ENCODE results near the gene SGF29.
"Not testable (repeated sequence)": the region's sequence is repeated elsewhere in the genome, so short reads cannot be mapped to it uniquely, and the experiment has no call there.

The SGF29 gene

DNA sequence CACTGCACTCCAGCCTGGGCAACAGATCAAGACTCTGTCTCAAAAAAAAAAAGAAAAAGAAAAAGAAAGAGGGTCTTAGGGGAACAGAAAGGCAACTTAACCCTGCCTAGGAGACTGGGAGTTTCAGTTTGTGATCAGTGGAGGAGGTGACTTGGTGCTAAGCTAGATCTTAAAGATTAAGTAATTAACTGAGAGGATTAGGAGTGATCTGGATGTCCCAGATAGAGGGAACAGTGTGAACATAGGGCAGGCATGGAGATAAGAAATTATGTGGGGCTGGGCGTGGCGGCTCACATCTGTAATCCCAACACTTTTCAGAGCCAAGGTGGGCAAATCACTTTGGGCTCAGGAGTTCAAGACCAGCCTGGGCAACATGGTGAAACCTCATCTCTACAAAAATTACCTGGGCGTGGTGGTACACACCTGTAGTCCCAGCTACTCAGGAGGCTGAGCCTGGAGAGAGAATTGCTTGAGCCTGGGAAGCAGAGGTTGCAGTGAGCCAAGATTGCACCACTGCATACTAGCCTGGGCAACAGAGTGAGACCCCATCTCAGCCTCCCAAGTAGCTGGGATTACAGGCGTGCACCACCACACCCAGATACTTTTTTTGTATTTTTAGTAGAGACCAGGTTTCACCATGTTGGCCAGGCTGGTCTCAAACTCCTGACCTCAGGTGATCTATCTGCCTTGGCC, 12.7 kb downstream of the SGF29 start:
- not testable (repeated sequence) for DNase-seq (ENCODE audit: low spot score)

DNA sequence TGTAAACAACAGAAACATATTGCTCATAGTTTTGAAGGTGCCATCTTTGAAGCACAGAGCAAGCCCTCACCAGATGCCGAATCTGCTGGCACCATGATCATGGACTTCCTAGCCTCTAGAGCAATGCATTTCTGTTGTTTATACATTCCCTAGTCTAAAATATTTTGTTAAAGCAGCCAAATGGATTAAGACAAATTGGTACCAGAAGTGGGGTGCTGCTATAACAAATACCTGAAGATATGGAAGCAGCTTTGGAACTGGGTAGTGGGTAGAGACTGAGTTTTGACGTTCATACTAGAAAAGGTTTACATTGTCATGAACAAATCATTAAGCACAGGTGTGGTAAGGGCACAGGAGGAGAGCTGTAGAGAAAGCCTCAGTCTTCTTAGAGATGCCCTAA, 13.6 kb downstream of the SGF29 start:
- DNase-seq (ENCODE audit: low spot score): no peak

DNA sequence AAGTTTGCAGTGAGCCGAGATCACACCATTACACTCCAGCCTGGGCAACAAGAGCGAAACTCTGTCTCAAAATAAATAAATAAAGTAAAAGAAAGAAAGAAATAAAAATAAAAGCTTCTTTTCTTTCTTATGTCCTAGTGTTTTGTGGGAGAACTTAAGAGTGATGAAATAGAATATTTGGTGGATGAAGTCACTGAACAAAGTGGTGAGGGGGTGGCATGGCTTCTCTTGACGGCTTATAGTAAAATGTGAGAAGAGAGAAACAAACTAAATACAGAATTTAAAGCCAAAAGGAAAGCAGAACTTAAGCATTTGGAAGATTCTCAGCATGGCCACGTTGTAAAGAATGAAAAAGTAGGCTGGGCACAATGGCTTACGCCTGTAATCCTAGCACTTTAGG, 15.3 kb downstream of the SGF29 start:
- DNase-seq (ENCODE audit: low spot score): no peak

DNA sequence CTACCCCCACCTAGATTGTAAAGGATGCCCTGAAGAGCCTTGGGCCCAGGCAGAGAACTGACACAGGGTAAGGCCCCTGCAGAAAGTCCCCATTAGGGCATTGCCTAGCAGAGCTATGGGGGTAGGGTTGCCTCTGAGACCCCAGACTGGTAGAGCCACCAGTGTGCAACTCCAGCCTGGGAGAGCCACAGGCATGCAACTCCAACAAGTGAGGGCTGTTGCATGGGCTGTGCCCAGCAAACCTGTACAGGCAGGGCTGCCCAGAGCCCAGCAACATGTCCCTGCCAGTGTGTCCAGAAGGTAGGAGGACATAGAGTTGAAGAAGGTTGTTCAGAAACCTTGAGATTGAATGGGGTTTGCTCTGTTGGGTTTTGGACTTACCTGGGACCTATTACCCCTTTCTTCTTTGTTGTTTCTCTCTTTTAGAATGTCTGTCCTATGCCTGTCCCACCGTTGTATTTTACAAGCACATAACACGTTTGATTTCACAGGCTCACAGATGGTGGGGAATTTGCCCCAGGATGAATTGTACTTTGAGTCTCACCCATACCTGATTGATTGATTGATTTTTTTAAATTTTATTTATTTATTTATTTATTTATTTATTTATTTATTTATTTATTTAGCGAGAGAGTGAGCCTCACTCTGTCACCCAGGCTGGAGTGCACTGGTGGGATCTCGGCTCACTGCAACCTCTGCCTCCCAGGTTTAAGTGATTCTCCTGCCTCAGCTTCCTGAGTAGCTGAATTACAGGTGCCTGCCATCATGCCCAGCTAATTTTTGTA, 16.4 kb downstream of the SGF29 start:
- DNase-seq (ENCODE audit: low spot score): no peak

DNA sequence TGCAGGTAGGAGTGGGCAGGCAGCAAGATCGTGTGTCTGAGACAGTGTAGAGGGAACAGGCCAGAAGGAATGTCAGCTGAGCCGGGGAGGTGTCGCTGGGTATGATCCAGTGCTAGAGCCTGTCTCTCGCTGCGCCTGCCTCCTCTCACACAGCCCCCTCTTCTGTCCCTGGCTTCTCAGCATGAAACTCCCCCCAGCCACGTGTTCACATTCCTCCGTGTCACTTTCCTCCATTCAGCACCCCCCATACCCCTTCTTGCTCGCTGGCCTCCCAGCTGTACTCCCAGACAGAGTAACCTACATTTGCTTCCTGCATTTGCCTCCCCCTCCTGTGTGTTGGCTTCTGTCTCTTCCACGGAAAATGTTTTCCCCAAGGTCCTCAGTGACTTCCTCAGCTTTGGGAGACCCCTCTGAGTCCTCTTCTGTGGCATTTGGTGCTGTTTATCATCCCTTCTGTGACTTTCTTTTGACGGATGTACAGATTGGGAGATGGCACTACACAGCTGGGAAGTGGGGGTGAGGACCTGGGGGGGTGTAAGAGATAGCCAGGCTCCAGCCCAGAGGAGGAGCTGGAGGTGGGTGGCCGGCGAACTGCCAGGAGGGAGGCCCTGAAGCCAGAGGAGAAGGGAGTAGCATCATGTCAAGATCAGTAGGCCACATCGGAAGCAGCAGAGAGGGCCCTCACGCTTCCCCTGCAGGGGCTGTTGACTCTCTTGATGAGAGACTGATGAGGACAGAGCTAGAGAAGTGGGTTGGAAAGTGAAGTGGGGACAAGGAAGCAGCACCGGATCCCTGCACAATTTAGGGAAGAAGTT, 19.2 kb downstream of the SGF29 start:
- DNase-seq (ENCODE audit: low spot score): no peak

DNA sequence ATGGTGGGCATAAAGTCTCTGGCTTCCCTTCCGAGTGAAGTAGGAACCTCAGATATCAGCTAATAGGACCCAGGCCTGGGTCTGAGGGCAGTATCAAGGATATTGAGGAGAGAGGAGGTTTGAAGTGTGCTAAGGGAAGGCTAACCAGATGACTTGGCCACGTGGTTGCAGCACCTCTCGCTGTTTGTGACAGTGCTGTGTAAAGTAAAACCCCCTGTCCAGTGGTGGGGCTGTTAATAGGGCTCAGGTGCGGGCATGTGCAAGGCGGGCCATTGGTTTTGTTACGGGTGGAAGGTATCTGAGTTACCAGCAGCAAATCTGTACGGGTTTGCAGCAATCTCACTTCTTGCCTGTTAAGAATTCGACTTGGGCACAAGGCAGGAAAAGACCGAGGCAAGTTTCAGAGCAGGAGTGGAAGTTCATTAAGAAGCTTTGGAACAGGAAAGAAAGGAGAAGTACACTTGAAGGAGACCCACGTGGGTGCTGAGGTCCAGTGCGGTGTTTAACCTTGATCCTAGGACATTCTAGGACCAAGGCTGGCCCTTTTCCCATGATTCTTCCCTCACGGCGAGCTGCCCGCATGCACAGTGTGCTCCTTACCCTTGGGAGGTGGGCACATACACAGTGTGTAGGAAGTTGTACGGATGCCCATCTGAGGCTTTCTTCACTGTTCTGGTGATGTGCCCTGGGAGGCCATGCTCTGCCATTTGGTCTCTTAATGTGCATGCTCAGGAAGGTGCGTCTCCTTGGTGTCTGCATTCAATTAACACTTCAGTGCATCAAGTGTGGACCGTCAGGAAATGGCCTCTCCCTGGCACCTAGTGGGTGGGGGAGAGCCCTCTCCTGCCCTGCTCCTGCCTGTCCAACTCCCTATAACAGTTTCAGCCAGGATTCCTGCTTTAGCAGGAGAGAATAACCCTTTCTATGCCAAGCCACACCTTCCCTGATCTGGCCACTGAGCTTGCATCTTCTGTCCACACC, 20.3 kb downstream of the SGF29 start:
- no peak for DNase-seq (ENCODE audit: low spot score)

DNA sequence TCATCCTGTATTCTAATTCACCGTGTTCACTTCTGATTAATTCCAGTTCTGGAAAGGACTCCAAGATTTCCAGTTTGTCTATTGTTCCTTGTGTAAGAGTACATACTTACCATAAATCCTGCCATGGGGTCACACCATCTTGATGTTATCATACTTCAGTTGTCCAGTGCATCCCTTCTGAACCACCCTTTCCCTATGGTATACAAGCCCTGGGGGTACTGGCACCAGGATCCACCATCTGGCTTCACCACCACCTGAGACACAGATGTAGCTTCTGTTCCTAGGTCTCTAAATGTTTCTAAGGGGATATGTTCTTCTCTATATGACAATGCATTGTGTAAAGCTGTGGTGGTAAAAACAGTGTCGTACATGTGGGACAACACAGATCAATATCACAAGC, 21.2 kb downstream of the SGF29 start:
- no peak for DNase-seq (ENCODE audit: low spot score)

DNA sequence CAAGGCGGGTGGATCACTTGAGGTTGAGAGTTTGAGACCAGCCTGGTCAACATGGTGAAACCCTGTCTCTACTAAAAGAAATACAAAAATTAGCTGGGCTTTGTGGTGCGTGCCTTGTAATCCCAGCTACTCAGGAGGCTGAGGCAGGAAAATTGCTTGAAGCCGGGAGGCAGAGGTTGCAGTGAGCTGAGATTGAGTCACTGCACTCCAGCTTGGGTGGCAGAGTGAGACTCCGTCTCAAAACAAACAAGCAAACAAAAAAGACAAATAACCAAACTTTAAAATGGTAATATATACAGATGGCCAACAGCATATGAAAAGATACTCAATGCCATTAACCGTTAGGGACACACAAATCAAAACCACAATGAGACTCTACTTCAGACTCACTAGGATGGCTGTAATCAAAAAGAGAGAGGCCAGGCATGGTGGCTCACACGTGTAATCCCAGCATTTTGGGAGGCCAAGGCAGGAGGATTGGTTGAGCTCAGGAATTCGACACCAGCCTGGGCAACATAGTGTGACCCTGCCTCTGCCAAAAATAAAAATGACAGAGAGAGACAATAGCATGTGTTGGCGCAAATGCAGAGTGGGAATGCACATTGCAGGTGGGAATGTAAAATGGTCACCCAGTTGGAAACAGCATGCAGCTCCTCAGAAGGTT, 21.9 kb downstream of the SGF29 start:
- no peak for DNase-seq (ENCODE audit: low spot score)

DNA sequence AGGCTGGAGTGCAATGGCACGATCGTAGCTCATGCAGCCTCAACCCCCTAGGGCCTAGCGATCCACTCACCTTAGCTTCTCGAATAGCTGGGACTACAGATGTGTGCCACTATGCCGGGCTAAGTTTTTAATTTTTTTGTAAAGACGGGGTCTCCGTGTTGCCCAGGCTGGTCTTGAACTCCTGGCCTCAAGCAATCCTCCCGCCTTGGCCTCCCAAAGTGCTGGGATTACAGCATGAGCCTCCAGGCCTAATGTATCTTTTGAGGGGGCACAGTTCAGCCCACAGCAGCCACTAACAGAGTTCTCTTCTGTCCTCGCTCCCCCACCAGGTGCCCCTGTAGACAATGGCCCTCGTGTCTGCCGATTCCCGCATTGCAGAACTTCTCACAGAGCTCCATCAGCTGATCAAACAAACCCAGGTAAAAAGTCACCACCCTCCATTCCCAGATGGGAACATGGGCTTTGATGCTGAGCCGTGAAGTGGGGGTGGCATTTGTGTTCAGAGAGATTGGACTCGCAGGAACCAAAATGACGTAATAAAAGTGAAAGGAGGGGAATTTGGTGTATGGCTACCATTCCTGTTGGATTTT, 27.1 kb downstream of the SGF29 start:
- DNase-seq (ENCODE audit: low spot score): no peak

DNA sequence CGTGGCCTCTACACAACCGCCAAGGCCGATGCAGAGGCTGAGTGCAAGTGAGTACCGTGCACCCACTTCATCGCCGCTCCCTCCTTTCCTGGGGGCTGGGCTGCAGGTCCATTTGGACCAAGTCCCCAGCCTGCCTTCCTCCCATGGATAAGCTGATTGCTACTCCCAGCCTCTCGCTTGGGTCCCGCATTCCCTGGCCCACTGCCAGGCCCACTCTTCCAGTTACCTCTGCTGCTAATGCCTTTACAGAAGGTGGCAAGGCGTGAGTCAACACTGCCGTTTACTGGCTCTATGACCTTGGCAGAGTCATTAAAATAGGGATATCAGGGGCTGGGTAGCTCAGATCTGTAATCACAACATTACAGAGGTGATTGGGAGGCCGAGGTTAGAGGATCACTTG, 32.0 kb downstream of the SGF29 start:
- no peak for DNase-seq (ENCODE audit: low spot score)

DNA sequence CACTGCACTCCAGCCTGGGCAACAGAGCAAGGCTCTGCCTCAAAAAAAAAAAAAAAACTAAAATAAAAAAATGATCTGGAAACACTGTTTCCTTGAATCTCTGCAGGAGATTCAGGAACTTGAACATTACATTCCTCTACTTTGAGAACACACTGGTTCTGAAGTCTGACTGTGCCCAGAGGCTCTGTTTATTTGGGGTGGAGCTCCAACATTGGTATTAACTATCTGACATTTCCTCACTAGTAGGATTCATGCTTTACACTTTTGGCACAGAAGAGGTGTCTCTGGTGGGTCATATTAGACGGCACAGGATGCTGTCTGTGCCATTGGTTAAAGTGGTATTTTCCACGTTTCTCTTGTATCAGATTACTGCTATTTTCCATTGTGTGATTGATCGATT, 32.7 kb downstream of the SGF29 start:
- no peak for DNase-seq (ENCODE audit: low spot score)

DNA sequence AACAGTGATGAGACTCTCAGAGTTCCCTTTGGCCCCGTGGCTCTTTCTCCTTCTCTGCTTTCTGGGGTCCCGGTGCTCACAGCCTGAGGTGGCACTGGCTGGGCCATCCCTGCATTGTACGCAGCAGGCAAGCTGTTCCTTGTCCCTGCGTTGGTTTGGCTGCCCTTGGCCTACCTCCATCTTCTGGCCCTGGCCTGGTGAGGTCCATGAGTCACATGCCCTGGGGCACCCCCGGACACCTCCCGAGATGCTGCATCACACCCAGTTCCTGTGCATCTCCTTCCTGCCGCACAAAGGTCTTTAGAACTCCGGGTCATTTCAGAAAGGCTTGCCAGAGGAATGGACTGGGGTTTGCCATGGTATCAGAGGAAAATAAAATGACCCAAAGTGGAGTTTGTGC, 33.7 kb downstream of the SGF29 start:
- DNase-seq (ENCODE audit: low spot score): peak; percentile 75

DNA sequence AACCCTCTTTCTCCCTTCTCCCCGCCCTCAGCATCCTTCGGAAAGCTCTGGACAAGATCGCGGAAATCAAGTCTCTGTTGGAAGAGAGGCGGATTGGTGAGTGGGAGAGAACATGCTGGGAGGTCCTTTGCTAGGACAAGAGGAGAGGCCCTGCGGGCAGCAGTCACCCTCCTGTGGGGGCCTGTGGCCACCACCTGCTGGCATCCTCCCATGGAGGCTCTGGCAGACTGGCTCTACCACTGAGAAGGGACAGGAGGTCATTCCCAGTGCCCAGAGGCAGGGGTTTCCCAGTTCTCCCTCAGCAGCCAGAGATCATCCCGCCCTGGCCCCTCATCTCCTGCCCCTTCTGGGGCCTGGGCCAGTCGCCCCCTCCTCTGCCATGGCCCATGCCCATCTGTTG, 35.3 kb downstream of the SGF29 start:
- no peak for DNase-seq (ENCODE audit: low spot score)

DNA sequence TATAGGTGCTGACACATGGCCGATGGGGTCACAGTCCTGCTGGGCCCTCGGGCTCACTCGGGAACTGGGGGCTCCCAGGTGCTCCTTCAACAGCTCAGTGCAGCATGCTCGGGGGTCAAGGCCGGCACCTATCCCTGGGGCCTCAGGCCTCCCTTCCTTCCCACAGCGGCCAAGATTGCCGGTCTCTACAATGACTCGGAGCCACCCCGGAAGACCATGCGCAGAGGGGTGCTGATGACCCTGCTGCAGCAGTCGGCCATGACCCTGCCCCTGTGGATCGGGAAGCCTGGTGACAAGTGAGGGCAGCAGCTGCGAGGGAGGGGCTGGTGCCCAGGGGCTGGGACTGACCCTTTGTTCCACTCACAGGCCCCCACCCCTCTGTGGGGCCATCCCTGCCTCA, 36.2 kb downstream of the SGF29 start:
- no peak for DNase-seq (ENCODE audit: low spot score)

DNA sequence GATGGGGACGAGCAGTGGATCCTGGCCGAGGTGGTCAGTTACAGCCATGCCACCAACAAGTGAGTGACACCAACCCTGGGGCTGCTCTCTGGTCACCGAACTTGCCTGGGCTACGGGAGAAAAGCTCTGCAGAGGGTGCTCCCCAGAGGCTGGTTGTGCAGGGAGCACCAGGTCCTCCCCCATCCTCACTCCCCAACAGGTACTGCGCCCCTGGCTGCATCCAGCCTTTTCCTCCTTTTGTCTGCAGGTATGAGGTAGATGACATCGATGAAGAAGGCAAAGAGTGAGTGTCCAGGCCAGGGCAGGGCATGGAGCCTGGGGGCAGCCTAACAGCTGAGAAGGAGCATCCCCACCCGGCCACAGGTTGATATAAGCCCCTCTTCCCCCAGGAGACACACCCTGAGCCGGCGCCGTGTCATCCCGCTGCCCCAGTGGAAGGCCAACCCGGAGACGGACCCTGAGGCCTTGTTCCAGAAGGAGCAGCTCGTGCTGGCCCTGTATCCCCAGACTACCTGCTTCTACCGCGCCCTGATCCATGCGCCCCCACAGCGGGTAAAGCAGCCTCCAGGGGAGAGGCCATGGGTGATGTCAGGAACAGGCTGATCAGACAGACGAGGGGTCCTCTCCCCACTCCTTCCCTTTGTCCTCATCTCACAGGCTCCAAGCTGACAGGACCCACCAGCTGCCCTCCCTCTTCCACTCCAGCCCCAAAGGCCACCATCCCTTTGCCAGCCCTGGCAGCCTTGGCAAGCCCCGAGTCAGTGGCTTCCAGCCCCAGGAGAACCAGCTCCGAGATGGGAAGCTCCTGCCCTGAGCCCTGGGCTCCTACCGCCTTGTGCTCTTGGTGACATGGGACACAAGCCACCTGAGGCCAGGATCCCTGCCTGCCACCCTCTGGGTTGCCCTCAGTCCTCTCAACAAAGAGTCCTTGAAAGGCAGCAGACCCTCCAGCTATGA, 36.9 kb downstream of the SGF29 start:
- no peak for DNase-seq (ENCODE audit: low spot score)

DNA sequence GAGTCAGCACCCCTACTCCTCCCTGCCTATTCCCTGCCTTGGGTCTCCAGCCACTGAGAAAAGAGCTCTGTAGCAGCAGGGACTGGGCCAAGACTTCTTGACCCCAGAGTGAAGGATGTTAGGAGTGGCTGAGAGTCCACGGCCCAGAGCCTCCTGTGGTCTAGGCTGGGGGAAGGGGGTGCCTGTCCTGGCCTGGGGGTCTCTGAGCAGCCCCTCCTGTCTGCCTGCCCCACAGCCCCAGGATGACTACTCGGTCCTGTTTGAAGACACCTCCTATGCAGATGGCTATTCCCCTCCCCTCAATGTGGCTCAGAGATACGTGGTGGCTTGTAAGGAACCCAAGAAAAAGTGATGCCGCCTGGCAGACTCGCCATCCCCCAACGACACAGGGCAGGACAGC, 37.6 kb downstream of the SGF29 start:
- DNase-seq (ENCODE audit: low spot score): no peak

DNA sequence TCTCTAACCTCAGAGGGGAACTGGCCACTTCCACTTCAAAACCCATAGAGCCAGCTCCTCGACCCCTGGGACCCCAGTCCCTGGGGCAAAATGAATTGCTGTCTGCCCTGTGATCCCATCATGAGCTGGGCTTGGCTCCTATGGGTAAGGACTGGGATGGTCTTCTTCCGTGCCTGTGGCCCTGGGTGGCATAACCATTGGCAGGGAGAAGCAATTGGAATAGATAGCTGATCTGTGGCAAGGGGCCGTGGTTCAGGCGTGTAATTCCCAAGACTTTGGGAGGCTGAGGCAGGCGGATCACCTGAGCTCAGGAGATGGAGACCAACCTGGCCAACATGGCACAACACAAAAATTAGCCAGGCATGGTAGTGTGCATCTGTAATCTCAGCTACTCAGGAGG, 38.8 kb downstream of the SGF29 start:
- no peak for DNase-seq (ENCODE audit: low spot score)

DNA sequence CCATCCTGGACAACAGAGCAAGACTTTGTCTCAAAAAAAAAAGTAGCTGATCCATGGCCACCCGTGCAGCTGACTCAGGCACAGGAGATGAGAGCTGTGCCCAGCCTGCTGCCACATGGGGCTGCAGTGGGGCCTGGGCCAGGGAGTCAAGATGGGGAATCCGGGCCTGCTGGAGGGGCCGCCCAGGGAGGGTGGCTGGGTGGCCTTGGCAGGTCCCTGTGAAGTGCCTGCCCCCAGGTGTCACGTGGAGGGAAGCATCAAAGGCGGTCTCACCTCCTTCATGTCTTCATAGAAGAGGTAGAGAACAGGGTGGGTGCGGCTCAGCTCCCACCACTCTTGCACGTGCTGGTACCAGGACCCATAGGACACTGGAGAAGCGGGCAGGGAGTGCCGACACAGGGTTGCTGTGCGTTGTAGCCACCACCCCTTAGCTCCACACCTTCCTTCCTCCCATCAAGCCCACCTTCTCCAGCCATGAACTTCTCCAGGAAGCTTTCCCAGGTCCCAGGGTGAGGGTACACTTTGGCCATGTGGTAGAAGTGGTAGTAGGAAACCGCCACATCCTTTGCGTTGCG, 39.3 kb downstream of the SGF29 start:
- no peak for DNase-seq (ENCODE audit: low spot score)

DNA sequence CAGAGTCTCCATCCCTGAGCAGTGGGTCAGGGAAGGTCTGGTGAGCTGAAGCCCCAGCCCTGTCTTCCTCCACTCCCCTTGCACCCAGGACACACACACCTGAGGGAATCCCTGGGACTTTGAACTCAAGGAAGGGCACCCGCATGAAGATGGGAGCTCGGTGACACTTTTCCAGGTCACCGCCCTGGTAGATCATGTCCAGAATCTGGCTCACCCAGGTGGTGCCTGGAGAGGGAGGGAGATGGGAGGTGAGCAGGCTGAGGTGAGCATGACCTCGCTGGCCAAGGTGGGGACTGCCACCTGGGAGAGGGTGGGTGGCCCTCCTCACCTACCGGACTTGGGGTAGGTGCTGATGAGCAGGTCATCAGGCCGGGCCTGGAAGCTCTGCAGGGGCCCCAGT, 41.7 kb downstream of the SGF29 start:
- DNase-seq (ENCODE audit: low spot score): not testable (repeated sequence)

Data from COLO829 (cell line).